NOMO-1 treated with DMSO at 0.1 percent for 48 hours (cell line): ENCODE measurements around the gene ZC3H12C.

Source experiments
- DNase-seq: peaks from one replicate; lab custom pipeline; 2025; ENCODE audit not compliant: unreplicated experiment; lab: John Stamatoyannopoulos, UW

The ZC3H12C gene

DNA sequence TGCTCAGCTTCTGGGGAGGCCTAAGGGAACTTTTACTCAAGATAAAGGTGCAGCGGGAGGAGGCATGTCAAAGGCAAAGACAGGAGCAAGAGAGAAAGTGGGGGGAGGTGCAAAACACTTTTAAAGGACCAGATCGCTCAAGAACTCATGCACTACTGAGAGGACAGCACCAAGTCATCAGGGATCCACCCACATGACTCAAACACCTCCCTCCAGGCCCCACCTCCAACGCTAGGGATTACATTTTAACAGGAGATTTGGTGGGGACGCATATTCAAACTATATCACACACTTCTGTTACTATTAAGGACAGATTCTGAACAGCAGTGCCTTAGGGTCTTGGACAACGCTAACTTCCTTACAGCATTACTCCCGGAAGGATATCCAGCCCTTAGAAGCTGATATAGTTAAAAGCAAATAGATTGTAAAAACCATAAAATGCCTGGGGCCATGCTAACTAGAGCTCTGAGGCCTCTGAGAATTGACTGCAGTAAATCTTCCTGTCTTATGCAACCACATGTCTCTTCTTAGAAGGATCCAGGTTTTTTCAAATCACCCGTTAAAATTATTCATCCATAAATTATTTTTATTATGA is 16.7 kb upstream of the ZC3H12C start:
- DNase-seq = peak; percentile 52

DNA sequence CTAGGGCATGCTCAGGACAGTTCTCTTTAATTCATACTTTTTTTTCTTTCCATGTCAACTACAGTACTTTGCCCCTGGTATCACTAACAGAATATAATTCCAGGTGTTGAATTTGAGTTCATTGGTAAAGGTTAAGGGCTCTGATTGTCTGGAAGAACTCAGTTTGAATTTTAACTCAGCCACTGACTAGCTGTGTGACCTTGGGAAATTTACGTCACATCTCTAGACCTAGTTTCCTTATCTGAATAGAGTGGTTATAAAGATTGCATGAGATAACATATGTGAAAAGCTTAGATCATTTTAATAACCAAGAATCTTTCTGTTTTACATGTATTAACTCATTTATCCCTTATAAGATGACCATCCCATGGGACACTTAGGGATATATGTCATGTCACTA is 15.8 kb upstream of the ZC3H12C start:
- DNase-seq = no peak

DNA sequence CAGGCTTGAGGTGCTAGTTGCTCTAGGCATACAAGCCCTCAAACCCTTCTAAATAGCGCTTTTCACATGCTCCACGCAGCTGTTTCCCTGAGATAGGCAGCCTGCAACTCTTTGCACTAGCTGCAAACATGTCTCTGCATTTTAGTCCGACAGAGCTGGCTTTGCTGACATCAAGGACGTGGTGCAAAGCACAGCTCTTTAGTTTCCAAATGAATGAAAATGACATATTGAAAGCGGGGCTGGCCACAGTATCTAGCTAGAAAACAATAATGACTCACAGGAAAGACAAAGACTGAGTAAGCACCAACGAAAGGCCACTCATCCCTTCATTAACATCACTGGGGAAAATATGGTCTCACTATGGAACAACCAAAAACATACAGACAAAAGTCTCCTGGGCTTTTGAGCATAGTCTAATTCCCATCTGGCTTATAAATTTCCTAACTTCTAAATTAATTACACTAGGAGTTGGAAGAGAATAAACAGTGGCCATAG is 15.3 kb upstream of the ZC3H12C start:
- DNase-seq = peak; percentile 37

DNA sequence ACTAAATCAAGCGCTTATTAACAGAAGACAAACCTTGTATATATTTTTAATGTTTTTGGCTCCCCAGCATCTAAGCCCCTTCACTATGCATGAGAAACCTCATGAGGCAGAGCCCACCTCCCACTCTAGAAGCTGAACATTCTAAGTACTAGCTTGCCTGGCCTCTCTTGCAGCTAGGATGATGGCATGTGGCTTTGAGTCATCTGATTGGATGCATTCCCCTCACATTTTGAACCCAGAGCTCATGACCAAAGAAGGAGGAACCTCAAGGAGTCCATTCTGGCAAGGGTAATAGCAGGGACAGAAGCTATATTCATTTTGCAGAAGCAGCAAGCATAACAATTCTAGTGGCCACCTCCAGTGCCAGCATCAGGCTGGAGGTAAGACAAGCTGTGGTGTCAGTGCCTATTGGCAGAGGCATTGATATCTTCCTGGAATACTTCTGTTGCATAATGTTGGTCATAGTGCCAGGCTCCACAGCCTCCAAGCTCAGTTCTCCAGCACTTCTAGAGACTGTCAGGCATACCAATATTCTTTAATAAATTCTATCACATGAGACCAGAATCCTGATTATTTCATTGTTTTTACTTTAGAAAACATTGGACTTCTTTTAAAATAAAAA is 14.2 kb upstream of the ZC3H12C start:
- DNase-seq = no peak

DNA sequence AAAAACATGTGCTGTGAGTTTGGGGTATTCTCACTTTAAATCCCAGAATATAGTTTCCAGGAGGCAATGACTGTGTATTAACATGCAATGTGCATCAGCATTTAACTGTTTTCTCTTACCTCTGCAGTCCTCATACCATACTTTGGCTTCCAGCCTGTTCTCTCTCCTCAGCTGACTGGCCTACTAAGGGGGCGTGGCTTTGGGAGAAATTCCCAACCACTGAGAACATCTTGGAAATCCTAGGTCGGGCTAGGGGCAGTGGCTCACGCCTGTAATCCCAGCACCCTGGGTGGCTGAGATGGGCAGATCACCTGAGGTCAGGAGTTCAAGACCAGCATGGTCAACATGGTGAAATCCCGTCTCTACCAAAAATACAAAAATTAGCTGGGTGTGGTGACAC is 13.5 kb upstream of the ZC3H12C start:
- DNase-seq = no peak

DNA sequence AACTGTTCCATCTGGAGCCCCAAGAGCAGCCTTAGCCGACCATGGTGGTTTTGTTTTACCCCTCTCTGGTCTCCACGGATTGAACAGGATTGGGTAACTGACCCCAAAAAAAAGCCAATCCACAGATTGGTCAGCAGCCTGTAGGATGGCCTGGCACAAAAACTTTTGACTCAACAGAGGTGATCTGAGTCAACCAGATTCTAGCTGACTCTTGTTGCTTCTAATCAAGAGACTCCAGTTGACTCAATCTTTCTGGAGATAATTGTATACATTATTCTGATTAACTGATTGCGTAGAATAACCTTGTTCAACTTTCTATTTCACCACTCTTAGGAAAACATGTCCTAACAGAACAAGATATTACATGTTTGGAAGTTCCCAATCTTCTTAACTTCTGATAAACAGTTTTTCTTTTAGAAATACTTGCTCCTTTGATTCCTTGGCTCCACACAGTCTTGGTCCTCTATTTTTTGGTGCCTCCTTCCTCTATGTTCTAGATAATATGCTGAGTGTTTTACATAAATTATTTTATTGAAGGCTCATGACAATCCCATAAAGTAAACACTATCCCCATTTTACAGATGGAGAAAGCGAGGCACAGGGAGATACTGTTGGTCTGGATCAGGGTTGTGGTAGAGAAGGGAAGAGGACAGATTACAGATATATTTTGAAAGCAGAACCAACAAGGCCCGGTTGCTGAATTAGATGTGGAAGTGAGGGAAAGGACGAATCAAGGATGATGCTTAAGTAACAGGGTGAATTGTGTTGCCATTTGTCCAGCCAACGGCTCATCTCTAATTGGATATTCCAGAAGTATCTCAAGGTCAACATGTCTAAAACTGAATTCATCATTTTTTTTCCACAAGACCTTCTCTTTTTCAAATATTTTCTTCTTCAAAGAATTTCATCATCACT is 11.5 kb upstream of the ZC3H12C start:
- no peak for DNase-seq

DNA sequence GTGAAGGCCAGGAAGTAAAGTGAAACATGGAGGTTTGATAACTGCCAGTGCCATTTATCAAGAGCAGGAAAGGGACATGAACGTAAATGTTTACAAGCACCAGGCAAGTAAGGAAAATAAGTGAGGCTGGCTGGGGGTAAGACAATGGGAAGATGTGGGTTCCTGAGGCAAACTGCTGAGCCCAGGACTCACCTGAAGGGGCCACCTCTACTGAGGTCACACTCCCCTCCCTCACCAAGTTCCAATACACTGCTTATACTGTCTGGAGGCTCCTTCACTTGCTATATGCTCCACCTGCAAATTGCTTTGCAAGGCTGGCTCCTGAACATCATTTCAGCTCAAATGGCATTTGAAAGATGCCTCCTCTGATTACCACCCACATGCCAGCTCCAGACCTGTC is 10.3 kb upstream of the ZC3H12C start:
- no peak for DNase-seq

DNA sequence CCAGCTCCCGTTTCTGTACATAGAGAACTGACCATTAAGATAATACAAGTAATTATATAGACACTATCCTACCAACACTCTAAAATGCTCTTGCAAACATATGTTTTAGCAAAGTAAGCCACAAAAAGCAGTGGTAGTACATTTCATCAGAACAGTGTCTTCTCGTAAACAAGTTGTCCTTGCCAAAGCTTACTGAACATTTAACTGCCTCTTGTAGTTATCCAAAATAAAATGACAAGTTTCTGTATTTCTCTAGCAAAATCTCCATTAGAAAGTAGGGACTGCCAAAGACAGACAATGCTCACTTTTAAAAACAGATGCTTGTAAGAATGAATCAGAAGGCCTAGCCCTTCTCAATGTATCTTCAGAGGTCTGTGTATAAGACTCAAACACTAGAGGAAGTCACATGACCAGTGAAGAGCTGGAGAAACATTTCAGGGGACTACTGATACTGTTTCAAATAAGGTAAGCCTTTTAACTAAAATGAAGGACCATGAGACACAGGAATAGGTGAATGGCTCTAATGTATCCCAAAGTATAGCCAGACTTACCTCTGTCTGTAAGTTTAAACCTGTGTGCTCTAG is 7.8 kb upstream of the ZC3H12C start:
- no peak for DNase-seq

DNA sequence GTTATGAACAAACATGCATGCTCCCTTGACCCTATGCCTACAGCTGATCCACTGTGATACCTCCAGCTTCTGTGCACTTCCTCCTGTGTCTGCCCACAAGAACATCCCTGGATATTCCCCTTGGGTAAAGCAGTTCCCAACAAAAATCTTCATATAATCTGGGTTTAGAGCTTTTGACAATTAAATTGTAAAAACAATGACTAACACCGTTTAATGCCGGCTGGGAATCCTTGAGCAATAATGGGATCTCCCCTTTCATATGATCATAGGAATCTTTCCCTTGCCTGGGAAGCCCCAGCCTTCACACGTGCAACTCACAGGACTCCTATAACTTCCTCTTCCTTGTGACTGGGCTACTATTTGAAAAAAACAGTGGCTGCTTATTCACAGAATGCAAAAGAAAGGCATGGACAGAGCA is 6.3 kb upstream of the ZC3H12C start:
- no peak for DNase-seq

DNA sequence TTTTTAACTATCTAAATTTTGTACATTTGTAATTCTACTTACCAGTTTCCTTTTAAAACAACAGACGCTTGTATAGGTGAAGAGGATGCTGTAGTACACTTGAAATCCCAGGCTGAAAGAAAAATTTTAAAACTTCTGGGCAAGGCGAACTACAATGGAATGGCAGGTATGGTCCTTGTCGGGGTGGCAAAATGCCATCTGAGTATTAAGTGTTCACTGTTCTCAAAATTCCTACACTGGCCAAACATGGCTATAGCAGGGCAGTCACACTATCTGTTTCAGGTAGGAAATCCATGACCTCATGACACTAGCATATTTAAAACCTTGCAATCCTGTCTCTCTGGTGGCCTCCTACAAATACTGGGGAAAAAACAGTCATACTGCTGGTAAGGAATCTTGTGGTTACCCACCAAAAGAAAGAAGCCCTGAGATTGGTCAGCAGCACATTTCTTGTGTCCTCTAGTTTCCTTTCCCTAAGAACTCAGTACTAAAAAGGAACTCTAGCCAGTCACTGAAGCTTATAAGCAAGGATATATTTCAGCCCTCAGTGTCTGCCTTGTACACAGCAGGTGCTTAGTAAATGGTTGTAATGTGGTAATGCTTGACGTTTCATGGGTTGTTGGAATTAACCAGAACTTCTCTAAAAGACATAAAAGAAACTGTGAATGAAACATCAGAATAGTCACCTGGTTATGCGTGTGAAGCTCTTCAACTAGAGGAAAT is 5.2 kb upstream of the ZC3H12C start:
- no peak for DNase-seq

DNA sequence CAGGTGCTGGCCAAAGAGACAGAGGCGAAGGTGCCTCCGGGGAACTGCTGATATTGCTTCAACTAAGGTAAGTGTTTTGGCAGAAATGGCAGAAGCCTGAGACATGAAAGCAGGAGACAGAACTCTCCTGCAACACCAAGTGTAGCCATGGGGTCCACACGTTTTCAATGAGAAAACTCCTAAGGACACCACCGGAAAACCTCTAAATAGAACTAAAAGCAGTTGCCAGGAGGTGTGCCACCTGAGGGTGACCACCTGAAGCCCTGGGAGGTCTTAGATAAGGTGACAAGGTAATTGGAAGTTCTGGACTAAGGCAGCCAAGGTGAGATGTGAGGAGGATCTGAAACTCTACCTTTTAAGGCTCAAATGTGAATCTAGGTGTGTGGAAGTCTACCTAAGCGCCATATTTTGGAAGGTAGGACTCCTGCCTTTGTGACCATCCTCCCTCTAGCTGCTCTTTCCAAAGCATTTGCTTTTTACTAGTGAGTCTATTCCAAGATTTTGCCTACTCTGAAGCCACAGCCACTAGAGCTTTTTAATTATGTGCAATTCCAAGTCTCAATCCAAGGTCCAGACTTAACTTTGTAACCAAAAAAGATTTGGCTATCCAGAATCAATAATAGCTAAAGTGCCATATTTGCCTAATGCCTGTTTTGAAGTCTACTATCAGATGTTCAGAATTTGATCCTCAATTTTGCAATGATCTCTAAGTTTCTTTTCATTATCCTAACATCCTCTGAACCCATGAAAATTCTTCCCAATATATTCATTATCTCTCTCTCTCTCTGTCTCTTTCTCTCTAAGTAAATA is 4.5 kb upstream of the ZC3H12C start:
- DNase-seq = no peak

DNA sequence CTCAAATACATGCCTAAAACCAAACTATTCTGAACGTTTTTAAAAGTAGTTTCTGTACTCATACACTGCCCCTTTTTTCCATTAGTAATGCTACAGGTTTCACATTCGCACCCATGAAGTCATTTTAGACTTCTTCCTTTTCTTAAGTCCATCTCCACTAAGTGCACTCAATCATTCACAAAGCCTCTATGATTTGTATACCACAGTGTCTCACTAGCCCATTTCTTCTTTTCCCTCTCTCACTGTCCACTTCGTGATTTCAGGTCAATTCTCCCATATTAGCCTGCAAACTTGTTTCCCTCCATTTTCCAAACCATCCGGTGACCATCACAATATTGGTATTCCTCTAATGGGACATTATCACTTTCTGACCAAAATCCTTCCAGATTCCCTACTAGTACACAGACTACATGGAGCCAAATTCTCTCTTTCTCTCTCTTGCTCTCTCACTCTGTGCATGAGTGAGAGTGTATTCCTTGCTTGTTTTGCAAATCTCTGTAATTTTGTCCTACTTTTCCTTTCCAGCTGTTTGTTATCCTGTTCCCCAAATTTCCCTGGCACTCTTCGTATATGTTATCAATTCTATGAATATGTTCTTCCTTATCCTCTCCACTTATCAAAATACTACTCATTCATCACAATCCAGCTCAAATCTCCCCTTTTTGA is 3.4 kb upstream of the ZC3H12C start:
- DNase-seq = no peak

DNA sequence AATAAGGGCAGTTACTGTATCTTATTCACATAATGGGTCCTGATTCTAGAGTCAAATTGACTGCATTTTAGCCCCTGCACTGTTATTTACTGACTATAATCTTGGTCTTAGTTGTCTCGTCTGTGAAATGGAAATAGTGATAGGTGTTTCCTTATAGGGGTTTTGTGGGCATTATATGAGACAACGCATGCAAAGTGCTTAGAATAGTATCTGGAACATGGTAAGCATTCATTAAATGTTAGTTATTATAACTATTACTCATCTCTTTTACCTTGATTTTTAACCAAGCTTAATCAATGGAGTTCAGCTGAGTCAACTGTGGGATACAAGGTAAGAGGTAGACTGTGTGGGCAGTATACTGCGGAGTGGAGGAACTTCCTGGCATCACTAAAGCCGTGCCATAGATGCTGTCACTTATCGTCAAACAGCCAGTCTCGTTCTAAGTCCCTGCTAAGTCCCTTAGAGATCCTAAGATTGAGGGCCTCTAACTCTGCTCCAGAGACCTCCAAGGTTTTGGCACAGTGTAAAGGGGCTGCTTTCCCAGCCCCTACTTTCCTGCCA is 2.6 kb upstream of the ZC3H12C start:
- DNase-seq = no peak

DNA sequence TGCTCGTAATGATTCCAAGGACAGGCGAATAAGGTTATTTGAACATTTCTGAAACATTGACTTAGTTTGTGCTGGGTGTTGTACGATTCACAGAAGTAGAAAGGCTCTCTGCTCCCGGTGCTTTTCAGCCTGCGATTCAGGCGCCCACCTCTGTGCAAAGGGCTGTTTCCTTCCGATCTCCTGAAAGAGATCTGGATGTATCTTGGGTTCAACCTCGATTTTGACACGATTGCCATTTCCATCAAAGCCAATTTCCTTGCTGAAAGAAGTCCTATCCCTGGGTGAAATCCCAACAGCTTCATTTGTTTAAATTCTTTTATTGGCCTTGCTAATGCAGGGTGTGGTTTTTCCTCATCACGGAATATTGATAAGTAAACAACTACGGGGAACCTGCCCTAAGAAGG is 1.1 kb upstream of the ZC3H12C start:
- DNase-seq = no peak

DNA sequence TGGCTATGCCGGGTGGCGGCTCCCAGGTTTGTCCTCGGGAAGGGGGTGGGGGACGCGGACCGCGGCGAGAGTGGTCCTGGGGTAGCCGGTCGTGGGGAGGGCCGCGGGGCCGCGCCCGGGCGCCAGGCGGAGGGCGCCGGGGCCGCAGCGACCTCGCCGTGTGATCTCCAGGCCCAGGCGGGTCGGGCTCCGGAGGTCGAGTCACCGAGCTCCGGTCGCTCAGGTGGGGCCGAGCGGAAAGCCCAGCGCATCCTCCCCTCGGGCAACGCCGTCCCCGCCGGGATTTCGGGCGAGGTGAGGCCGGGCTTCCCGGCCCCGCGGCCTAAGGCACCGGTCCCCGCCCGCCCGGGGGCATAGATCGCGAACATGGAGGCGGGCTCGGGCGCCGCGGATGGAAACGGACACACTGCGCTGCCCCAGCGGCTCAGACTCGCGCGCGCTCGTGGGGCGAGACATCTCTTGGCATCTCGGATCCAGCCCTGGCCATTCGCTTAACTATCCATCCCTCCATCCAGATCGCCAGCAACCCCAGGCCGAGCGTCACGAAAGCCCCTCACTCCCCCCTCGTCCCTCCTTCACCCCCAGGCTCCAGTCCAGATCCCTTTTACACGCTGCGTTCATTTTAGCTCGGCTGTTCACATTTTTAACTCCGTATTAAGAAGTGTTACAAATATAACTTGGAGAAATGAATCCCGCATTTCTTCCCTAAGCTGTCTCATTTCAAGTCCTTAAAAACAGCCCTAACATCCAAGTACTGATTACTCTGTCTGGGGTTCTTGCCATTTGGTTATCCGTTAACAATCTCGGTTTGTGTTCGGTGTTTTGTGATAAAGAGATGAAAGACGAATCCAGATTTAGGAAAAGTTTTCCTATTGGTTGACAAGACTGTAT is 460 bp downstream of the ZC3H12C start:
- peak; percentile 40 for DNase-seq

DNA sequence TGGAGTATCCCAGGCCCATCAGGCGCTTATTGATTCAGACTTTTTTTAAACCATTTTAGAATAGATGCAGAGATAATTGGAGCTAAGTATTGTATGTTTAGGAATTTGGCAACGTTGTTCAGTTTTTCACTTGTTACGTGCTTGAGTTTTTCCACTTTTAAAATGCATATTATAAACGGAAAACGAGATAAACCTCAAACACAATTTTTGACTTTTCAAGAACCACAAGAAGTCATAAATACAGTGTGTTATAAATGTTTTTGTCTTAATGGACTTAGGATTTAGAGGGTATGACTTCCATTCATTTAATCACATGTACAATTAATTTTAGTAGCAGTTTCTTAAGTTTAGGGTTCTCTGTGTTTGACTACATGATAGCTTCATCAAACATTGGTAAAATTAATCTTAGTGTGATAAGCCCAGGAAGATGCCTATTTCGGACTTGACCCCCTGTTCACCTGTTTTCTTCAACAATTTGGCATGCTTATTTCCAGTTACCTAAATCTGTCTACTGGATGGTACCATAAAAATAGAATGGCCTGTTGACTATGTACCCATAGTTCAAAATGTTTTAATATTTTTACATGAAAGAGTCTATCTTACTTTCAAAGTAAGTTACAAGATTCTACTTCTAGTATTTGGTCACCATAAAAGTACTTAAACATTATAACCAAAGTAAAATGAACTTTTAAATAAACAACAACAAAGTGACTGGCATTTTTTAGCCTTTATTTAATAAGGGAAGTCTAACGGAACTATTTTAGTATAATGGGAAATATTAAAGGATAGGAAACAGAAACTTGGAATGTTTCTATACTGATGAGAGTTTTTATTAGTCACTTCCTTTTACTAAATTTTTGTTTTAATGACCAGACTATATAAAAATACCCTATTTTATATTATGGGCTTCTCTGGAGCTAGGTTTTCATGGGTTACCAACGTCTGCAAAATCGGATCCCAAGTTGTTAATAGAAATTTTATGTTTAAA is 1.4 kb downstream of the ZC3H12C start:
- no peak for DNase-seq

DNA sequence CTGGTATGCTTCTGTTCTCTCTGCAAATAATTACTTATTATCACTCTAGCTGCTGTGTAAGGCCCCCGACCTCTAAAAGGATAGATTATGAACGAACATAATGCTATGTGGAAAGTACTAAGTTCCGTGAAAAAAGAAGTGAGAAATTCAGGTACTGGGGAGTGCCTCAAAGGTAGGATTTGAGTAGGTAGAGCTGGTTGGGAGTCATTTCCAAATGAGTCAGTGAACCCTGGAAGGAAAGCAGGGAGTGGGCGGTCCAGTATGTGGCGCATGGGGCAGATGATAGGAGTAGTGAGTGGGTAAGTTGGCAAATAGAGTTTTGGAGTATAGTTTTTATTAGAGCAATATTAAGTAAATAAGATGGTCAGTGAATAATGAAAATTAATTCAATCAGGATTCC is 2.4 kb downstream of the ZC3H12C start:
- DNase-seq = no peak
